BJ (cell line): ENCODE results near the gene MGAT5. TPM values are rescaled to one million over a fixed set of nuclear protein-coding genes. Genes with fewer than 3 reads are reported as not detected.

ENCODE experiments used
- CTCF ChIA-PET: fragments of 350-600 bp; formaldehyde crosslinking; extraction: SDS; loops from one replicate; lab custom pipeline; 2021; ENCODE audit warnings: antibody characterized with exemption, inconsistent platforms; lab: Yijun Ruan, JAX
- POLR2A ChIA-PET: fragments of 300-600 bp; sonication (Branson Sonifier 250); formaldehyde crosslinking; extraction: SDS; loops from one replicate; lab custom pipeline; 2021; ENCODE audit warnings: antibody characterized with exemption; lab: Charles Lee
- DNase-seq: peaks from one replicate; pipeline ENCODE4 v3.0.0-alpha.2; 2011; ENCODE audit warnings: low read depth
- H3K27me3 ChIP-seq: 2 replicates; pipeline ENCODE4 v1.6.0; 2011; ENCODE audit warnings: low read length; ENCODE audit not compliant: control insufficient read depth, insufficient read depth
- H3K36me3 ChIP-seq: 2 replicates; pipeline ENCODE4 v1.5.1; 2011; ENCODE audit warnings: low read length; ENCODE audit not compliant: control insufficient read depth, insufficient read depth
- H3K4me3 ChIP-seq: 2 replicates; pipeline ENCODE4 v1.5.1; 2011; ENCODE audit warnings: low read depth, mild to moderate bottlenecking, control low read depth, low read length
- polyA plus RNA-seq: library from polyadenylated mRNA; depleted of rRNA; stranded (reverse); fragments of >200 nt; gene quantifications from 2 replicates; pipeline ENCODE4 v1.2.3, GENCODE V29; 2011
- TF ChIP-seq, protein P1 (sequence below): IDR thresholded peaks from 2 replicates; pipeline ENCODE4 v1.5.1; 2011; ENCODE audit warnings: low read depth, mild to moderate bottlenecking, control low read depth, inconsistent platforms, low read length, moderate library complexity; ENCODE audit not compliant: insufficient read depth

MGAT5 gene
- polyA plus RNA-seq, 1 experiment = 25.0 TPM

DNA sequence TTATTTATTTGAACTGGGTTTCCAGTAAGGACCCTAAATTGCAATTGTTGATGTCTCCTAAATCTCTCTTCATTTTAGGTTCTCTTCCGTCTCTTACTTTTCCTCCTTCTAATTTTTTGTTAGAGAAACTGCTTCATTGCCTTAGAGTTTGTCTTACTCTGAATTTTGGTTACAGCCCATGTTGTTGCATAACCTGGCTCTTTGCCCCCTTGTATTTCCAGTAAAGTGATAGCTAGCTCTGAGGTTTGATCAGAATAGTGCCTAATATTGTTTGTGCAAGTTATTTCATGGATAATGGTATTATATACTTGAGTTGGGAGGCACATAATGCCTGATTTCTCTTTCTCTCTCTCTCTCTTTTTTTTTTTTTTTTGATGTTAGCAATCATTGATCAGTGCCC is 71.8 kb downstream of the MGAT5 start:
- Histone ChIP-seq H3K27me3 (no peaks in the 10 kb centered on the region), H3K36me3 (no peaks in the 10 kb centered on the region), H3K4me3 (no peak overlapping the region)
- POLR2A ChIA-PET = no interaction called here
- CTCF ChIA-PET = no interaction called here
- DNase-seq = no peak
- TF ChIP-seq, protein P1, sequence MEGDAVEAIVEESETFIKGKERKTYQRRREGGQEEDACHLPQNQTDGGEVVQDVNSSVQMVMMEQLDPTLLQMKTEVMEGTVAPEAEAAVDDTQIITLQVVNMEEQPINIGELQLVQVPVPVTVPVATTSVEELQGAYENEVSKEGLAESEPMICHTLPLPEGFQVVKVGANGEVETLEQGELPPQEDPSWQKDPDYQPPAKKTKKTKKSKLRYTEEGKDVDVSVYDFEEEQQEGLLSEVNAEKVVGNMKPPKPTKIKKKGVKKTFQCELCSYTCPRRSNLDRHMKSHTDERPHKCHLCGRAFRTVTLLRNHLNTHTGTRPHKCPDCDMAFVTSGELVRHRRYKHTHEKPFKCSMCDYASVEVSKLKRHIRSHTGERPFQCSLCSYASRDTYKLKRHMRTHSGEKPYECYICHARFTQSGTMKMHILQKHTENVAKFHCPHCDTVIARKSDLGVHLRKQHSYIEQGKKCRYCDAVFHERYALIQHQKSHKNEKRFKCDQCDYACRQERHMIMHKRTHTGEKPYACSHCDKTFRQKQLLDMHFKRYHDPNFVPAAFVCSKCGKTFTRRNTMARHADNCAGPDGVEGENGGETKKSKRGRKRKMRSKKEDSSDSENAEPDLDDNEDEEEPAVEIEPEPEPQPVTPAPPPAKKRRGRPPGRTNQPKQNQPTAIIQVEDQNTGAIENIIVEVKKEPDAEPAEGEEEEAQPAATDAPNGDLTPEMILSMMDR = no peak

DNA sequence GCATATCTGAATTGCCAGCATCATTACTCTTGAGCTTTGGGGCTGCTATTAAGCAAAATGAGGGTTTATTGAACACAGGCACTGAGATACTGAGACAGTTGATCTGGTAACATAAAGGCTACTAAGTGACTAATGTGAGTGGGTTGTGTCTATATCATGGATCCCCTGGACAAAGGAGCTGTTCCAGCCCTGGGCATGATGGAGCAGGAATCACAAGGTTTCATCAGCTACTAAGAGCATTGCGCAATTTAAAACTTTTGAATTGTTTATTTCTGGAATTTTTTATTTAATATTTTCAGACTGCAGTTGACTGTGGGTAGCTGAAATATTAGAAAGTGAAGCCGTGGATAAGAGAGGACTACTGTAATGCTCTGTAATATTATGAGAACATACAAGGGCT is 73.5 kb downstream of the MGAT5 start:
- no peak for DNase-seq
- ChIA-PET CTCF (interaction anchor here (0.9 to 1.1 kb wide), 2 partner anchors 14 to 209 kb away, joined by 4 read pairs; no protein-coding TSS in a partner anchor), POLR2A (no interaction called here)
- H3K36me3 ChIP-seq = no peaks in the 10 kb centered on the region
- no peak overlapping the region for H3K4me3 ChIP-seq
- TF ChIP-seq, protein P1 = no peak
- H3K27me3 ChIP-seq = no peaks in the 10 kb centered on the region

DNA sequence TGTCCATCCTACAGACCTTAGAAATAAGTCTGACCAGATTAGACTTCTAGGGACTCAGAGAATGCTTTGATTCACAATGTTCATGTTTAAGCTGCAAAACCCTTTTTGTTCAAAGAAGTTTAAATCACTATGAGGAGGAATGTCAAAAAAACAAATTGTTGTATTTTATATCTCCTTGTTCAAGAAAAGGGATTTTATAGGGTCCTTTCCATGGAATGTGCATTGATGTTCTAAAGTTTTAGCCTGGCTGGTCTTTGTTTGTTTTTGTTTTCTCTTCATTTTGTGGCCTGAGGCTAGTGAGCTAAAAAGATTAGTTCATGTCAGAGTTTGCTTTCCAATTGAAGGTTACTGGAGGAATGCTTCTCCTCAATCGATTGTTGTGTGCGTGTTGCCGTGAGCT is 77.2 kb downstream of the MGAT5 start:
- no peak overlapping the region for H3K4me3 ChIP-seq
- DNase-seq = no peak
- no peaks in the 10 kb centered on the region for H3K27me3 ChIP-seq
- TF ChIP-seq, protein P1 = no peak
- ChIA-PET CTCF (interaction anchor here (1.6 kb wide), 1 partner anchor 10 kb away, joined by 3 read pairs; no protein-coding TSS in a partner anchor), POLR2A (no interaction called here)
- no peaks in the 10 kb centered on the region for H3K36me3 ChIP-seq

DNA sequence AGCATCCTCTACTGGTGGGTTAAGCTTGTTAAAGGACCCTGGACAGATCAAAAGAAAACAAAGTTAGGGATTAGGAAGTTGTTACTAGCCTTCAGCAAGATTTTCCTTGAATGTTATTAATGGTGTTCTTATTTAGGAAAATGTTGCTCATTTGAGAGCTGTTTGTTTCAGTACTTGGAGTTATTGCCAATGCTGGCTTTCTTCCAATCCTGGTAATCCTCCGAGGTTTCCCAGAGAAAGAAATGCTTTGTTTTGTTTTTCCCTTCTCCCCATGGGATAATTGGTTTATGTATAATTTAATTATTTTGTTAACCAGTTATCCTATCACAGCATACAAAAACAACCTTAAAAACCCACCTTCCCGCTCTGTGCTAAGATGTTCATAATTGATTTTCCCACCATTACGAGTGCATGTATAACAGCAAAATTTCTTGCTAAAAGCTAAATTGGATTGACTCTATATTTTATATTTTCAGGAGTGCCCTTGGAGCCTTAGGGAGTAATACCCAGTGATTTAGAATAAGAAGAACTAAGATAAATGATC is 79.8 kb downstream of the MGAT5 start:
- ChIA-PET CTCF (interaction anchor here (0.6 to 1.2 kb wide), 2 partner anchors 65 to 215 kb away, joined by 3 read pairs; no protein-coding TSS in a partner anchor), POLR2A (no interaction called here)
- Histone ChIP-seq H3K27me3 (no peaks in the 10 kb centered on the region), H3K4me3 (no peak overlapping the region), H3K36me3 (peaks cover 2% of the 10 kb centered on the region)
- TF ChIP-seq, protein P1 = no peak
- no peak for DNase-seq

DNA sequence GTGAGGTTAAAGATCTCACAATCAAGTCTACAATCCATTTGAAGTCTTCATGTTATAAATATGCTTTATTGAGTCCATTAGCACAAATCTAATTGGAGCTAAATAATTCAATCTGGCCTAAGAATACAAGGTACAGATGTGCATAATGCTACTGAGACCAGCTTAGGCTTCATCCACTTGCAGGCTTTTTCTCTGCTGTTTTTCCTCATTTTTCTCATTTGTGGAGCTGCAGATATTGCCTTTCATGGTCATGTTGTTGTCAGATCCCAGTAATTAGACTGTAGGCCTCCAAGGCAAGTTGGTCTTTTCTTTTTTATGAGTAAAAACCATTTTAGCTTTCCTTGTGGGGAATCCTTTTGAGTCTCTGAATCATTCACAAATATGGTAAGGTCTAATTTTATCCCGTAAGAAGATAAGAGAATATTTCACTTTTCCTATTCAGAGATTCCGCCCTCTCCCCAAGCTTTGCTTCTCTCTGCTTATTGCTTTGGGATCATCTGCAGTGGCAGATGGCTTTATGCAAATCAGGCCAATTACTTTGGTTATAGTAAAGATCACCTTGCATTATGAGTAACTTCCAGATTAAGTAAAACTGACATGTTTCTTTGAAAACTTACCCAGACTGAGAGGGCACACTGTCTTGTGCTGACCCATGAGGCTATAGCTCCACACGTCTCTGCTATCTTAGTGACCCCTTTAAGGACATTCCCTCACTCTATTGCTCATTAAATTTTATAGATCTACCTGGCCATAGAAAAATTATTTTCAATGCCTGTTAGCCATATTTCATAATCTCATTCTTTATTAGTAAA is 80.9 kb downstream of the MGAT5 start:
- H3K27me3 ChIP-seq = no peaks in the 10 kb centered on the region
- H3K4me3 ChIP-seq = no peak overlapping the region
- DNase-seq = no peak
- POLR2A ChIA-PET = no interaction called here
- peaks cover 2% of the 10 kb centered on the region for H3K36me3 ChIP-seq
- TF ChIP-seq, protein P1 = no peak
- CTCF ChIA-PET = interaction anchor here (0.7 to 1.2 kb wide), 2 partner anchors 19 to 216 kb away, joined by 3 read pairs; no protein-coding TSS in a partner anchor
